ENCODE results near the gene GRID2.

DNA sequence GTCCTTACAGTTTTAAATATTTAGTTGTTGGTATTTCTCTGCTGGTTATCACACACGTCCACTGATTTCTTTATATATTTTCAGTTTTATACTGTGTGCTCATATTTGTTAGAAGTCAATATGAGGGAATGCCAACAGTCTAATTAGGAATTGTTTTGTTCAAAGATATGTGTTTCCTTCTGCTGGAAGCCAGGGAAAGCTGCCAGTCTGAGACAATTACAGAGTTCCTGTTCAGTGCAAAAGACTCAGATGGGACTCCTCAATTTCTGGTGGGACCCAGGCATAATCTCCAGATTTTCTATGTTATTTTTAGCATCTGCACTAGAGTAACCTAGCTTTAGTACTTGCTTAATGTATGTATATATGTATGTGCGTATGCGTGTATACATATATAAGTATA, 486.0 kb downstream of the GRID2 start:
- TF ChIP-seq EZH2 (IDR thresholded peaks at IDR 0.05; ENCODE audit: low read length, unreplicated experiment) (no peak), EZH2phosphoT487 (IDR thresholded peaks at IDR 0.05; ENCODE audit: borderline replicate concordance, low read length) (no peak)
- TF ChIP-seq, protein P1, sequence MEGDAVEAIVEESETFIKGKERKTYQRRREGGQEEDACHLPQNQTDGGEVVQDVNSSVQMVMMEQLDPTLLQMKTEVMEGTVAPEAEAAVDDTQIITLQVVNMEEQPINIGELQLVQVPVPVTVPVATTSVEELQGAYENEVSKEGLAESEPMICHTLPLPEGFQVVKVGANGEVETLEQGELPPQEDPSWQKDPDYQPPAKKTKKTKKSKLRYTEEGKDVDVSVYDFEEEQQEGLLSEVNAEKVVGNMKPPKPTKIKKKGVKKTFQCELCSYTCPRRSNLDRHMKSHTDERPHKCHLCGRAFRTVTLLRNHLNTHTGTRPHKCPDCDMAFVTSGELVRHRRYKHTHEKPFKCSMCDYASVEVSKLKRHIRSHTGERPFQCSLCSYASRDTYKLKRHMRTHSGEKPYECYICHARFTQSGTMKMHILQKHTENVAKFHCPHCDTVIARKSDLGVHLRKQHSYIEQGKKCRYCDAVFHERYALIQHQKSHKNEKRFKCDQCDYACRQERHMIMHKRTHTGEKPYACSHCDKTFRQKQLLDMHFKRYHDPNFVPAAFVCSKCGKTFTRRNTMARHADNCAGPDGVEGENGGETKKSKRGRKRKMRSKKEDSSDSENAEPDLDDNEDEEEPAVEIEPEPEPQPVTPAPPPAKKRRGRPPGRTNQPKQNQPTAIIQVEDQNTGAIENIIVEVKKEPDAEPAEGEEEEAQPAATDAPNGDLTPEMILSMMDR (conservative IDR thresholded peaks at IDR 0.05; ENCODE audit: low read depth, low read length), result no peak
